HG03175 (cell line): ENCODE measurements around the gene ZMAT2.
"Not testable (repeated sequence)": the region's sequence is repeated elsewhere in the genome, so short reads cannot be mapped to it uniquely, and the experiment has no call there.

Experiments used
- ATAC-seq: cut with Tn5 transposase; IDR thresholded peaks from one replicate; pipeline ENCODE4 v1.9.1; 2021; ENCODE audit warnings: mild to moderate bottlenecking, moderate library complexity; ENCODE audit not compliant: unreplicated experiment

ZMAT2 gene, protein sequence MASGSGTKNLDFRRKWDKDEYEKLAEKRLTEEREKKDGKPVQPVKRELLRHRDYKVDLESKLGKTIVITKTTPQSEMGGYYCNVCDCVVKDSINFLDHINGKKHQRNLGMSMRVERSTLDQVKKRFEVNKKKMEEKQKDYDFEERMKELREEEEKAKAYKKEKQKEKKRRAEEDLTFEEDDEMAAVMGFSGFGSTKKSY

DNA sequence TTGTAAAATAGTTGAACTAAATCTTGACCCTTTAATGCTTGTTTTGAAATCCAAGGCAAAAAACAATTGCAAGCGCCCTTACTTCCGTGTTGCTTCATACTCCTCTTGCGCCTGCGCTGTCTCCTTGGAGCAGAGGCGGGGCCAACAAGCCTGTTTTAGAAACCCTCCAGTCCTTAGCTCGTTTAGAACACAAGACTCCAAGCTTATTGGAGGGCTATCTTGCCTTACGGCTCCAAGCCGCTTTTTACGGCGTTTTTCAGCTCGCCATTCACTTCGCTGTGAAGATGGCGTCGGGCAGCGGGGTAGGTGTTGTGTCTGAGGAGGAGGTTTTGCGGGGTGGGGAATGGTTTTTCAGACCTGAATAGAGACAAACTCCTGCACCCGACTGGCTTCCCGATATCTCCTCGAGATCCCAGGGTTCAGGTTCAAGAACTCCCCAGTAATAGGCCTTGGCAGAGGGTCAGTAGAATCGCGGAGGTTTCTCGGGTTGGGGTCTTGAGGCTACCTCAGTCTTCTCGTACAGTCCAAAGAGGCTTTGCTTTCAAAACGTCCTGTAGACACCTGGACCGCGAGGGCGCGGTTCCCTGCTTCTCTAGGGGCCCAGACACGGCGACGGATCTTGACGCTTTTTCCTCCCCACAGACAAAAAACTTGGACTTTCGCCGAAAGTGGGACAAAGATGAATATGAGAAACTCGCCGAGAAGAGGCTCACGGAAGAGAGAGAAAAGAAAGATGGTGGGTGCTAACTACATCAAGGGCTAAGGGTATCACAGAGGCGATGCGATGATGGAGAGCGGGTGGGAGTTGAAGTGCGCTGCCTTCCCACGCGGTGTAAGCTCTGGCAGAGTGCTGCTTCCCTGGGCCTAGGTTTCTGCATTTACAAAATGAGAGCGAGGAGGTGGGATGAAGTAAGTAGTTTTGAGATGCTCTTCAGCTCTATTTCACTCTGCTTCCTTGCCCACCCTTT is at the start of gene ZMAT2:
Gene ZMAT2, plus strand, starts transcription at position 271 of the 968 bp plus-strand sequence. Its CDS starts 14 bp downstream, at position 285.
- ATAC-seq: peak; percentile 98

DNA sequence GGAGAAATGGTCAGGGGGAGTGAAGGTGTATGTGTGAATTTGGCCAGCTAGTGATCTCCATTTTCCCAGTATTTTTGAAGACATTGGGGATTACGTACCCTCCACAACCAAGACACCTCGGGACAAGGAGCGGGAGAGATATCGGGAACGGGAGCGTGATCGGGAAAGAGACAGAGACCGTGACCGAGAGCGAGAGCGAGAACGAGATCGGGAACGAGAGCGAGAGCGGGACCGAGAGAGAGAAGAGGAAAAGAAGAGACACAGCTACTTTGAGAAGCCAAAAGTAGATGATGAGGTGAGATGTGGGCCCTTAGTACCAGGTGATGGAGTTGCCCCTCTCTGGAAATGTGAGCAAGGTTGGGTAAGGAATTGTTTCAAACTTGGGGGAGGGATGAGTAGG is 41.4 kb upstream of the ZMAT2 start:
- no peak for ATAC-seq

DNA sequence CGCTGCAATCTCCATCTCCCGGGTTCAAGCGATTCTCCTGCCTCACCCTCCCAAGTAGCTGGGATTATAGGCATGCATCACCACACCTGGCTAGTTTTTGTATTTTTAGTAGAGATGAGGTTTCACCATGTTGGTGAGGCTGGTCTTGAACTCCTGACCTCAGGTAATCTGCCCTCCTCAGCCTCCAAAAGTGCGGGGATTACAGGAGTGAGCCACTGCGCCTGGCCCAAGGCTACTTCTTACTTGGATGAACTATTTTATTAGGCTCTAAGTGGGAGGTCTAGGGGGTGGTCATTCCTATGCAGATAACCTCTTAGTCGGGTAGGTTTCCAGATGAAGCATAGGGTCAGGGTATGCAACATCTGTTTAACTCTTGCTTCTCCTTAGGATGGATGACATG is 39.9 kb upstream of the ZMAT2 start:
- ATAC-seq: not testable (repeated sequence)

DNA sequence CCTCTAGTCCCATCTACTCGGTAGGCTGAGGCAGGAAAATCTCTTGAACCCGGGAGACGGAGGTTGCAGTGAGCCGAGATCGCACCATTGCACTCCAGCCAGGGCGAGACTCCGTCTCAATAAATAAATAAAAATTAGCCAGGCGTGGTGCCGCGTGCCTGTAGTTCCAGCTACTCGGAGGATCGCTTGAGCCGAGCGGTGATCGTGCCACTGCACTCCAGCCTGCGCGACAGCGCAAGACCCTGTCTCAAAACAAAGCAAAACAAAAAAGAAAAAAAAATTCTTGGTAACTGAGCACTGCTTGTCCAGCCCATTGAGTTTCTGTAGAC is 36.3 kb upstream of the ZMAT2 start:
- no peak for ATAC-seq

DNA sequence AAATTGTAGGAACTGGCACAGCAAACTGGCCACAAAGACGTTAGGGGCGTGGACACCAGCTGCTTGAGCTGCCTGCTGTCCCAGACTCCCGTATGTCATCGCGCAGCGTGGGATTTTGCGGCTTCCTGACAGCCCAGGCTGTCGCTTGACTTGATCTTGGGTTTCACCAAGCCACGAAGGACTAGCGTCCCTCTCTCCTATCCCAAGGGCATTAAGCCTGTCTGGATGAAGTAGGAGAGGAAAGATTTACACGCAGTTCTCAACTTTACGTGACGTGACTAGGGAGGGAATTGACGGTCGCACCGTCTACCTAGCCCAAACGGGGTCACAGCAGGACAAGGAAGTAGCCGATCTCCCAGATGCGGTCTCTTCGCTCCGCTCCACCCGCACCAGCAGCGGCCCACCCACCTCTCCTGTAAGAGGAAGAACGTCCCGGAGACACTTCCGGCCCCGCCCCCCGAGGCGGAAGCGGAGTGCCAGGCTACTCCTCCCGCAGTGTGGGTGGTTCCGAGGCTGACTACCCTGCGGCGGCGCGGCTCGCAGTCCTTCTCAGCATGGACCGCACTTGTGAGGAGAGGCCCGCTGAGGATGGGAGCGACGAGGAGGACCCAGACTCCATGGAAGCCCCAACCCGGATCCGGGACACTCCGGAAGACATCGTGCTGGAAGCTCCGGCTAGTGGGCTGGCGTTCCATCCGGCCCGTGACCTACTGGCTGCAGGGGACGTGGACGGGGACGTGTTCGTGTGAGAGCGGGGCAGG is 35.7 kb upstream of the ZMAT2 start, which contains the start of gene WDR55:
Gene WDR55, plus strand, starts transcription at position 546 of the 761 bp plus-strand sequence. Its CDS starts 9 bp downstream, at position 555.
- peak; percentile 97 for ATAC-seq

DNA sequence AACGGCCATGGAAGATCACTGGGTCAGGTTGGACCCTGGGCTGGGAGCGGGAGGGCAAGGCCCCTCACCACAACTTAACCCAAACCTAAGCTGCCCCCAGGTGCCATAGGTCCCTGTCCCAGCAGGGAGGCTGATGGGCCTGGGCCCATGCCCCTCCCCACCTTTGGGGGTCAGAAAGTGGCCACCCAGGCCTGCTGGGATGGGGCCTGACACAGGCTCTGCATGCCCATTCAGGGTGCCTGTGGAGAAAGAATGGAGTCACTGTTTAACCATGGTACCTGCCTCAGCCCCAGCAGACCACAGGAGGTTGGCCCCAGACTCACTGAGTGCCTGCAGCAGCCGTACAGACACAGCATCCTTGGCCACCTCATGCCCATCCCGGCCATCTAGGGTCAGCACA is 29.2 kb upstream of the ZMAT2 start:
- not testable (repeated sequence) for ATAC-seq

DNA sequence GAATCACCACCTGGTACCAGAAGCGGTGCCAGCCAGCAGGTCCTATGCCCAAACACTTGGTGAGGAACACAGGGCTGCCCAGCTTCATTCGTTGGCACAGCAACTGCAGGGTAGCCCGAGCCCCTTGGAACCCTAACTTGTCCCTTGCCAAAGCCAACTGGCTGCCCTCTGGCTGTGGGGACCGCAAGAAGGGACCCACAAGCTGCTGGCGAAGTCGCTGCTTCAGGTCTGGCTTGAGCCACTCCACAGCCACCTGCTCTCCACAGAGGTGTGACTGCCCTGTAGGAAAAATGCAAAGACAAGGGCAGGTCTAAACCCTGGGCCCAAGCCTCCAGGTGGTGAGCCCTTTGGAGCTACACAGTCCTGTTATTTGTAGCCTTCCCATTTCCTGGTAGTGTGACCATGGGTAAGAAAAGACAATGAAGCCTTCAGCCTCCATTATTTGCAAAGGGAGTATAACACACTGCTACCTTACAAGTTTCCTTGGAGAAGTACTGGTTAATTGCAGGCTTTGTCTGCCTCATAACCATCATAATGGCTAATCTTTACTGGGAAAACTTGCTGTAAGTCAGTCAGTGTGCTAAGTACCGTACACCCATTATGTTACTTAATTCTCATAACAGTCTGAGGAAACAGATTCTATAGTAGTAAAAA is 28.6 kb upstream of the ZMAT2 start:
- ATAC-seq: no peak

DNA sequence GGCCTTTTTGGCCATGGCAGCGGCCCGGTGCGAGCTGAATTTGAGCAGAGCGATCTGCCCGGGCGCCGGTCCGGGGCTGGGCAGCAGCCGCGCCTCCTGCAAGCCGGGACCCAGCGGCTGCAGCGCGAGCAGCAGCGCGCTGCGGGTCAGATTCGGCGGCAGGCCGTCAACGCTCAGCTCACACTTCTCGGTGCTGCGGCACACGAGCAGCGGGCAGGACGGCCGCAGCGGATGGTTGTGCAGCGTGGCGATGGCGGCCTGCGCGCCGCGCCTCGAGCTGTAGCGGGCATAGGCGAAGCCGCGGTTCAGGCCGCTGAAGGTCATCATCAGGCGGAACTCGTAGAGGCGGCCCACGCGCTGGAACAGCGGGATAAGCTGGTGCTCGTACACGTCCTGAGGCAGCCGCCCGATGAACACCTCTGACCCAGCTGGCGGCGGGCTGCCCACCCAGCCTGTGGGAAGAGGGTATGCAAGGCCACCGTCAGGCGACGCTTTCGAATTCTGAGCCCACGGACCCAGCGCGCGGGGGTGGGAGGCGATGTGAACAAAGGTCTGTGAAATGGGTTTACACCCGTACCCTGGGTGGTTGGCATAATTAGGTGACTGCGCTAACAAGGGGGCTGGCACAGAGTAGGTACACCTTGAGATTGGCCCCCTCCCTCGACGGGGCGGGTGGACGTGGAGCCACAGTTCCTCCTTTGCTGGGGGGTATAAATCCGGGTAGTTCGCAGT is 27.6 kb upstream of the ZMAT2 start:
- ATAC-seq: no peak

DNA sequence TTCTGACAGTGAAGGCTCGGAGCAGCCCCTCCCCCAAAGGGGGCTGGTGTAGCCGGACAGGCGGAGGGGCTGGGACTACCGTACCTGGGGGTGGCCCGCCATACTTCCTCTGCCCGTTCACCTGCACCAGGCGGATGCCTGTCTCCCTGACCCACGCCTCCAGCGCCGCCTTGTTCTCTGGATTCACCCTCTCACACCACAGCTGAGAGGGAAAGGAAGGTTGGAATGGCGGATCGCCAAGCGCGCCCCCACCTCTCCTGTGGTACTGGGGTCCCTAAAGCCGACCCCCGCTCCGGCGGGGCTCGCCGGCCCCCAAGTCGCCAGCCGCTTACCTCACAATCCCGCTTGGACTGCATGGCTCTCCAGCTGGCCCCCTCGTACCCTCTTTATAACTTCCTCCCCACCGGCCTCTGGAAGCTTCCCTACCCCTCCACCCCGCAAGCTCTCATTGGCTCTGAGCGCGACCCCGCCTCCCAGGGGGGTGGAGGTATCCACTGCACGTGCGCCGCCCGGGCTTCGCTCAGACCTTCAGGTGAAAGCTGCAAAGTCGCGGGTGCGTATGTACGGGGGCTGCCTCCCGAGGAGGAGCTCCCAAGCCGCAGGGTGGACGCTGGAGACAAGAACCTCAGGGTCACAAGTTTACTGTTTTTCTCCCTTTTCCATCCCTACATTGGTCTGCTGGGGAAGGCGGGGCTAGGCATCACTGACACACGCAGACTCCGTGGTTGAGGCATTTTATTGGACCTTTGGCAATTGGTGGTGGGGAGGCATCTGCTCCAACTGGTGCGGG is 26.9 kb upstream of the ZMAT2 start, which contains the start of gene DND1:
Gene DND1, minus strand, starts transcription at position 390 of the 790 bp plus-strand sequence. Its CDS starts 34 bp downstream, at position 356.
- no peak for ATAC-seq

DNA sequence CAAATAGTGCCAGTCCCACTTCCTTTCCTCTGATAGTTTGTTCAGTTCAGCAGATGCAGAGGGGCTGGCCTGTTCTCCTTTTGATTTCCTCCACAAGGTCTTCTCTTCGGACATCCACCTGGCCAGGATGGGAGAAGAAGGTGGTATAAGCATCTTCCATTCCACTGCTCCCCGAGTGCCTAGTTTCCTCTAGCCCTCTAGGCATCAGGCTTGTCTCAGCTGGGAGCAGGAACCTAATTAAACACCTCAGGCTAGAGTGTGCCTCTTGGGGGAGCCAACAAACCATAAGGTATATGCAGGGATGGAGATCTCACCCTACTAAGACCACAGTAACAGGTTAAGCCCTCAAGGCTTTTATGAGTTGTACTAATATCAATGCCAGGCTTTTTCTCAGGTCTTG is 26.0 kb upstream of the ZMAT2 start:
- no peak for ATAC-seq

DNA sequence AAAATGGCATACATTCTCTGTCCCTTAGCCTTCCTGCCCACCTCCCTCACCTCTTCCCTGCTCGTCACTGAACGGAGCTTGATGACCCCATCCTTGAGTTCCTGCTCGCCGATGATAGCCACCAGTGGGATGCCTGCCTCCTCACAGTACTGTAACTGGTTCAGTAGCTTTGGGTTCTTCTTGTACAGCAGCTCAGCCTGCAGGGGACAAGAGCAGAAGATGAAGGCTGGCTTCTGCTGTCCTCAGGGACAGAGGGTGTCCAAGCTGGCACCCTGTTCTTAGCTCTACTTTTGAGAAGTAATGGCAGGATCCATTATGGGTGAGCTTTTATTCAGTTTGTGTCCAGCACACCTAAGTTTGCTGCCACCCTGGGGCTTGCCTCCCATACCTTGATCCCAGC is 25.6 kb upstream of the ZMAT2 start:
- ATAC-seq: no peak

DNA sequence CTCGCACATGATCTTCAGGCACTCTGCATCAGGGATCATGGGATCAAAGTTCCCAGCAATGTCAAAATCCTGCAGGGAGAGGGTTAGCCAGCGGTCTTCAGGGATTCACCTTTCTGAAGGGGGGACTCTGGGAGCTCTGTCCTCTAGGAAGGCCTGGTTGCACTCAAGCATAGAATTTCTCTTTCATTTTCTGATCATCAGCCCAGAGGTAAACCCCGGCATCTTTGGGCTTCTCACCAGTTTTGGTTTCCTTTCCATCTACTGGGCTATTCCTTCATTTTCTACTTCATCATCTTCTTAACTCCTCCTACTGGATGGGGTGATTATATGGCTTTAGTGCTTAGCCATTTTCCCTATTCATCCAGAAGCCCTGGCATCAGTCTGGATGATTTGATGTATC is 22.3 kb upstream of the ZMAT2 start:
- ATAC-seq: peak; percentile 53

DNA sequence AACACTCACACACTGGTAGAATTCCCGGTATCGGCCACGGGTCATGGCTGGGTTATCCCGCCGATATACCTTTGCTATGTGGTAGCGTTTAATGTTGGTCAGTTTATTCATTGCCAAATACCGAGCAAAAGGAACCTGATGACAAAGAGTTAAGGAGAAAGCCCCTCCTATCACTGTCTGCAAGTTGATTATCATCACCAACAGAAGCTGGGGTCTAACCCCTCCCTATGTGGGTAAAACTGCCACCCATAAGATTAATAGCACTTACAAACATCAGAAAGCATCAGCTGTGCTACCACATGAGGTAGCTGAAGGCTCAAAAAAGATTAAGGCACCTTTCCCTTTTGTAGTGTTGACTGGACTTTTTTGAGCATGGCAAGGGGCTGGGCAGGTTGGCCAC is 21.3 kb upstream of the ZMAT2 start:
- ATAC-seq: no peak

DNA sequence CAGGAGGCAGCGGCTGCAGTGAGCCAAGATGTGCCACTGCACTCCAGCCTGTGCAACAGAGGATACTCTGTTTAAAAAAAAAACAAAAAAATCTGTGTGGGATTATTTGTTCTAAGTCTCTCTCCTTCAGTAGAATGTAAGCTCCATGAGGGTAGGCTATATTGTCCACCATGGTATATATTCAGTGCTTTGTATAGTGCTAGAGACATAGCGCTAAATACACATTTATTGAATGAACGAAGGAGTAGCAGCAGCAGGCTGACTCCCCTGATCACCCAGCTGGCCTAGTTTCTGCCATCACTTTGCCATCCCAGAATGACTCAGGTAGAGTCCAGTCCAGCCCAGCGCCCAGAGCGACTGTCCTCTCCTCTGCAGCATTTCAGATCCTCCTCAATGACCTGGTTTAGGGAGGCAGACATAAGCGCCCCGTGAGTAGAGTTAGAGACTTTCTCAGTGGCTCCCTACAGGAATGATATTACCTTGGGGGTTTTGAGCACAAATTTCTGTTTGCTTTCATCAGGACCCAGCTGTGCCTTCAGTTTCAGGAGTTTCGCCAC is 9.8 kb upstream of the ZMAT2 start:
- ATAC-seq: no peak

DNA sequence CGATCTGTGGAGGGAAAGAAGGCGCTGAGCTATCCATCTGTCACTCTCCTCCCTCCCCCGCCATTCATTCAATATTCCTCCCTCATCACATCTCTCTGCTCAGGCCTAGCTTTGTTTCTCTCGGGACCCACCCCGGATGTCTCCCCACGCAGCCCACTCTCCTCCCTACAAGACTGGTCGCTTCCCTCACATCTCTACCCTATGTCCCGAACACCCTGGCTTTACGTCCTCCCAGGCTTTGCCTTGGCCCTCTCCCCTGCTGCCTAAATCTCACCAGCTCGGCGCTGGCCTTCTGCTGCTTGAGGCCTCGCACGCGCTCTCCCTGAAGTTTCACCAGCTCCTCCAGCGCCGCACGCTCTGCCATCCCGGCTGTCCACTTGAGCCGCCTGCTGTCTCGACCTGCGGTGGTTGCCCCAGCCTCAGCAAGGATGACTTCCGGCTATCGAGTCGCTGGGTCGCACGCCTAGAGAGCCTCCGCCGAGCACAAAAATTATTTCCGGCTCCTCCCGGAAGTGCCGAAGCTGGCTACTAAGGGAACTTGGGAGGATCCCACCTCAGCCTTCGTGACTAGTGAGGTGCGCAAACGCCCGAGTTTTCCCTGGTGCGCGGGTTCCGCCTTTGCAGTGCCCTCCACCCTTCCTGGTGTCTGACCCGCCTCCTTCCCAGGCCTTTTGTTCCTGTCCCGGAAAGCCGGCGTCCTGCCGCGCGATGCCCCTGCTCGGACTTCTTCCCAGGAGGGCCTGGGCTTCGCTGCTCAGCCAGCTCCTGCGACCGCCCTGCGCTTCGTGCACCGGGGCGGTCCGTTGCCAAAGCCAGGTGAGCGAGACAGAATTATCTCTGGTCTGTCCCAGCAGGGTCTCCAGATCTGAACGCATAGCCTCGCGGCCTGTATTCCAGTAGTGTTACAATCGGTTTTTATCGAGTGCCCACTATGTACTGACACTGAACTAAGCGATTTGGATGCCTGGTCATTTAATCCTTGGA is 9.0 kb upstream of the ZMAT2 start, which contains the start of the genes HARS1 and HARS2:
Gene HARS1, minus strand, starts transcription at position 430 of the 984 bp plus-strand sequence. Its CDS starts 66 bp downstream, at position 364.
Gene HARS2, plus strand, starts transcription at position 515 of the 984 bp plus-strand sequence. Its CDS starts 194 bp downstream, at position 709.
- ATAC-seq: peak; percentile 99

DNA sequence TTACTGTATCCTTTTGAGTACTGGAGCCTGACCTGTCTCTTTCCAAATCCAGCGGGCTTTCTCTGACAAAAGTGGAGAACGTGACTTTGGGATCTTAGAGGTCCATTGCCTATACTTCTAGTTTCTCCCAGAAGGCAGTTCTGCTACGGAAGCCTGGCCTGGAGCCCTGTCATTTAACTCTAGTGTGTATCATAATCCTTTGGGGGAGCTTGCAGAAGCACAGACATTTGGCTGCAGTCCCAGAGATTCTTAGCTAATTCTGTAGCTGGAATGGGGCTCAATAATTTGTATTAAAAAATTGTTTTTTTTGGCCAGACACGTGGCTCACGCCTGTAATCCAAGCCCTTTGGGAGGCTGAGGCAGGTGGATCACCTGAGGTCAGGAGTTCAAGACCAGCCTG is 6.0 kb upstream of the ZMAT2 start:
- no peak for ATAC-seq

DNA sequence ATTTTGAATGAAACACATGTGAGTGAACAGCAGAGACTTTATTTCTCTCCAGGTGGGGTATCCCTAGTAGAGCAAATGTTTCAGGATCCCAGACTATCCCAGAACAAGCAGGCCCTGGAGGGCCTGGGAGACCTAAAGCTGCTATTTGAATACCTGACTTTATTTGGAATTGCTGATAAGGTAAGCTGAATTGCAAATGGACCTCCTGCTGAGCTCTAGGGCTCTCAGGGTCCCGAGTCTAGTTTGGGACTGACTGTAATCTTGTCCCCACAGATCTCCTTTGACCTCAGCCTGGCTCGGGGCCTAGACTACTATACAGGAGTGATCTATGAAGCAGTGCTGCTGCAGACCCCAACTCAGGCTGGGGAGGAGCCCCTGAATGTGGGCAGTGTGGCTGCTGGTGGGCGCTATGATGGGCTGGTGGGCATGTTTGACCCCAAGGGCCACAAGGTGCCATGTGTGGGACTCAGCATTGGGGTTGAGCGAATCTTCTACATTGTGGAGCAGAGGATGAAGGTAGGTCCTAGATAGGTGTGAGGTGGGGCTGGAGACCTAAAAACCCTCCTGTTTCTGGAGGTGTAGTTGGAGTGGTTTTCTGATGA is 3.3 kb upstream of the ZMAT2 start:
- ATAC-seq: no peak
